ENCODE results near the gene ESR1. TPM values are rescaled to one million over a fixed set of nuclear protein-coding genes. Genes with fewer than 3 reads are reported as not detected.

The ESR1 gene
- total RNA-seq, 1 experiment from 2014 or later, result not detected

DNA sequence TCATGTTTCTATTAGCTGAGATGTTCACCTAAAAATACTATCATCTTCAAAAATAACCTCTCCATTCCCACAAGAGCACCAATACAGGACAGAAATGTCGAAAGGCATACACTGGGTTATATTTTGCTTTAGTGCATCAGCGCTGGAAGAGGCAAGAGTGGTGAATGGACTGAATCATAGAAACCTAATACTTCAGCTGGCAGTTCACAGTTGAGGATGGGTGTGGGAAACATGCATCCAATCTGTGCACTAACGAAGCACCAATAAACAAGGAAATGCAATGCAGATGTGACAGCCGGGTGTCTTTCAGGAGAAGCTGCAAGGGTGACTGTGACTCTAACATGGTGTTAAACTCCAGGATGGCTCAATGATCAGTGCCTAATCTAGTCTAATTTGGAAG, 365.8 kb downstream of the ESR1 start:
- no peak for DNase-seq
- ChIA-PET POLR2A (no interaction called here), CTCF (no interaction called here)
- TF ChIP-seq, protein P1, sequence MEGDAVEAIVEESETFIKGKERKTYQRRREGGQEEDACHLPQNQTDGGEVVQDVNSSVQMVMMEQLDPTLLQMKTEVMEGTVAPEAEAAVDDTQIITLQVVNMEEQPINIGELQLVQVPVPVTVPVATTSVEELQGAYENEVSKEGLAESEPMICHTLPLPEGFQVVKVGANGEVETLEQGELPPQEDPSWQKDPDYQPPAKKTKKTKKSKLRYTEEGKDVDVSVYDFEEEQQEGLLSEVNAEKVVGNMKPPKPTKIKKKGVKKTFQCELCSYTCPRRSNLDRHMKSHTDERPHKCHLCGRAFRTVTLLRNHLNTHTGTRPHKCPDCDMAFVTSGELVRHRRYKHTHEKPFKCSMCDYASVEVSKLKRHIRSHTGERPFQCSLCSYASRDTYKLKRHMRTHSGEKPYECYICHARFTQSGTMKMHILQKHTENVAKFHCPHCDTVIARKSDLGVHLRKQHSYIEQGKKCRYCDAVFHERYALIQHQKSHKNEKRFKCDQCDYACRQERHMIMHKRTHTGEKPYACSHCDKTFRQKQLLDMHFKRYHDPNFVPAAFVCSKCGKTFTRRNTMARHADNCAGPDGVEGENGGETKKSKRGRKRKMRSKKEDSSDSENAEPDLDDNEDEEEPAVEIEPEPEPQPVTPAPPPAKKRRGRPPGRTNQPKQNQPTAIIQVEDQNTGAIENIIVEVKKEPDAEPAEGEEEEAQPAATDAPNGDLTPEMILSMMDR (IDR thresholded peaks at IDR 0.05; ENCODE audit: insufficient read depth in 1 of 2, low read depth in 1 of 2, low read length in 1 of 2, severe bottlenecking in 1 of 2, unreplicated experiment in 1 of 2), result no peak
- no peaks in the 10 kb centered on the region for H3K4me1 ChIP-seq
- BruUV-seq (replicated peaks), result no TSS peak
- no peaks in the 10 kb centered on the region for H3K36me3 ChIP-seq (ENCODE audit: control insufficient read depth, insufficient read depth, low read length)
- no peaks in the 10 kb centered on the region for H3K9me3 Mint-ChIP-seq (ENCODE audit: unreplicated experiment)
- peaks cover 9% of the 10 kb centered on the region for H3K4me1 Mint-ChIP-seq (ENCODE audit: low read depth, unreplicated experiment)
- no peak overlapping the region for H3K27ac Mint-ChIP-seq (ENCODE audit: unreplicated experiment)
- H3K9me3 ChIP-seq, result no peaks in the 10 kb centered on the region
- H3K27me3 ChIP-seq (replicated peaks; ENCODE audit: control insufficient read depth, insufficient read depth, low read length), result no peaks in the 10 kb centered on the region
- no peak overlapping the region for H3K4me3 Mint-ChIP-seq (ENCODE audit: unreplicated experiment)
- H3K4me3 ChIP-seq (ENCODE audit: low read depth, low read length), result no peak overlapping the region
- H3K27me3 Mint-ChIP-seq (ENCODE audit: insufficient read depth, unreplicated experiment), result no peaks in the 10 kb centered on the region
- intact Hi-C loops (cut with micrococcal nuclease; ENCODE audit: unreplicated experiment), result no loop called here
- H3K36me3 Mint-ChIP-seq (ENCODE audit: insufficient read depth, unreplicated experiment), result no peaks in the 10 kb centered on the region

DNA sequence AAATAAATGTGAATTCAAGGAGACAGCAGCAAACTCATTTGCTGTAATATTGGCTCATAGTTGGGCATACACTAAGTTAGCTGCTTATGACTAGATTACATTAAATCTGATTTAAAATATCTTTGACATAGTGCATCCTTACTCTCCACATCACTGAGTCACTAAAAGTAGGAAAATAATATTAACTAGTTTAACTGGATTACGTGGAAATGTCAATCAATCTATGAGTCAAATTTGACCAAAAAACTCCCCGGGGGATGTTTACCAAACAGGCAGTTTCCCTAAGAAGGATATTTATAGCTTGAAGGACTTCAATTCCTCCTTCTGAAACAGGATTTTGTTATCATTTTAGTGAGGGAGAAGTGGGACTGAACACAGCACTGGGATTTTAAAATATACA, 366.5 kb downstream of the ESR1 start:
- H3K36me3 Mint-ChIP-seq (ENCODE audit: insufficient read depth, unreplicated experiment), result no peaks in the 10 kb centered on the region
- no TSS peak for BruUV-seq (replicated peaks)
- Histone ChIP-seq H3K36me3 (ENCODE audit: control insufficient read depth, insufficient read depth, low read length) (no peaks in the 10 kb centered on the region), H3K27me3 (replicated peaks; ENCODE audit: control insufficient read depth, insufficient read depth, low read length) (no peaks in the 10 kb centered on the region), H3K4me3 (ENCODE audit: low read depth, low read length) (no peak overlapping the region), H3K9me3 (no peaks in the 10 kb centered on the region), H3K4me1 (no peaks in the 10 kb centered on the region)
- no peak overlapping the region for H3K4me3 Mint-ChIP-seq (ENCODE audit: unreplicated experiment)
- no peak overlapping the region for H3K27ac Mint-ChIP-seq (ENCODE audit: unreplicated experiment)
- no peaks in the 10 kb centered on the region for H3K9me3 Mint-ChIP-seq (ENCODE audit: unreplicated experiment)
- DNase-seq, result no peak
- H3K4me1 Mint-ChIP-seq (ENCODE audit: low read depth, unreplicated experiment), result peaks cover 9% of the 10 kb centered on the region
- H3K27me3 Mint-ChIP-seq (ENCODE audit: insufficient read depth, unreplicated experiment), result no peaks in the 10 kb centered on the region
- POLR2A ChIA-PET, result no interaction called here
- CTCF ChIA-PET, result no interaction called here
- TF ChIP-seq, protein P1 (IDR thresholded peaks at IDR 0.05; ENCODE audit: insufficient read depth in 1 of 2, low read depth in 1 of 2, low read length in 1 of 2, severe bottlenecking in 1 of 2, unreplicated experiment in 1 of 2), result no peak
- intact Hi-C loops (cut with micrococcal nuclease; ENCODE audit: unreplicated experiment), result no loop called here

DNA sequence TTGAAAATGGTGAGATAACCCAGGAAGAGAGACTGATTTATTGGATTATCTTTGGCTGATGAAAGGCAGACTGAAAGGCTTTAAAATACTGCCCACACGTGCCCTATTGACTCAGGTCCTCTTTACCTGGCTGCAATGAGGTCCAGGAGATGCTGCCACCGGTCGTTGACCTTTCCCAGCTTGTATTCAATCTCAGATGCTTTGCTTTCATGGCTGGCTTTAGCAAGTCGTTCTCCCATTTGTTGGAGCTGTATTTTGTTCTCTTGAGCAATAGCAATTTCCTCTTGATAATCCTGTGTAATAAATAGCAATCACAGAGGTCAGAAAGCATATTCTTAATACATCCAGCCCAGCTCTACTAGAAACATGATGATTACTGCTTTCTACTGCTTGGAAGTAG, 368.8 kb downstream of the ESR1 start:
- CTCF ChIA-PET, result no interaction called here
- no peak overlapping the region for H3K27ac Mint-ChIP-seq (ENCODE audit: unreplicated experiment)
- H3K27me3 Mint-ChIP-seq (ENCODE audit: insufficient read depth, unreplicated experiment), result no peaks in the 10 kb centered on the region
- intact Hi-C loops (cut with micrococcal nuclease; ENCODE audit: unreplicated experiment), result no loop called here
- no peaks in the 10 kb centered on the region for H3K36me3 ChIP-seq (ENCODE audit: control insufficient read depth, insufficient read depth, low read length)
- no peaks in the 10 kb centered on the region for H3K4me1 ChIP-seq
- H3K4me1 Mint-ChIP-seq (ENCODE audit: low read depth, unreplicated experiment), result no peaks in the 10 kb centered on the region
- POLR2A ChIA-PET, result no interaction called here
- no peak for DNase-seq
- H3K9me3 ChIP-seq, result no peaks in the 10 kb centered on the region
- no peaks in the 10 kb centered on the region for H3K36me3 Mint-ChIP-seq (ENCODE audit: insufficient read depth, unreplicated experiment)
- H3K4me3 ChIP-seq (ENCODE audit: low read depth, low read length), result no peak overlapping the region
- no peaks in the 10 kb centered on the region for H3K9me3 Mint-ChIP-seq (ENCODE audit: unreplicated experiment)
- TF ChIP-seq, protein P1 (IDR thresholded peaks at IDR 0.05; ENCODE audit: insufficient read depth in 1 of 2, low read depth in 1 of 2, low read length in 1 of 2, severe bottlenecking in 1 of 2, unreplicated experiment in 1 of 2), result no peak
- no TSS peak for BruUV-seq (replicated peaks)
- H3K4me3 Mint-ChIP-seq (ENCODE audit: unreplicated experiment), result no peak overlapping the region
- no peaks in the 10 kb centered on the region for H3K27me3 ChIP-seq (replicated peaks; ENCODE audit: control insufficient read depth, insufficient read depth, low read length)

Data from Caco-2 (cell line).